Myocyte (in vitro differentiated cells): ENCODE data around the gene FAM200A. TPM values are rescaled to one million over a fixed set of nuclear protein-coding genes. Genes with fewer than 3 reads are reported as not detected.
A peak's percentile ranks its signal among the peaks of the same experiment; 100 is the strongest.
"Not testable (repeated sequence)": the region's sequence is repeated elsewhere in the genome, so short reads cannot be mapped to it uniquely, and the experiment has no call there.

Experiments
- DNase-seq: peaks from one replicate; pipeline ENCODE4 v3.0.0-alpha.2; 2012; ENCODE audit warnings: low read depth
- polyA plus RNA-seq: library from polyadenylated mRNA; unstranded; fragments of >200 nt; gene quantifications from one replicate; pipeline ENCODE4 v1.2.1, GENCODE V29; 2012; ENCODE audit warnings: missing spikeins
- total RNA-seq: library from RNA; depleted of rRNA; stranded (reverse); fragments of >200 nt; gene quantifications from 2 replicates; pipeline ENCODE4 v1.2.3, GENCODE V29; 2014

FAM200A gene
- 14.1 and 15.6 TPM in 2 replicates for total RNA-seq
- polyA plus RNA-seq = 5.6 TPM

DNA sequence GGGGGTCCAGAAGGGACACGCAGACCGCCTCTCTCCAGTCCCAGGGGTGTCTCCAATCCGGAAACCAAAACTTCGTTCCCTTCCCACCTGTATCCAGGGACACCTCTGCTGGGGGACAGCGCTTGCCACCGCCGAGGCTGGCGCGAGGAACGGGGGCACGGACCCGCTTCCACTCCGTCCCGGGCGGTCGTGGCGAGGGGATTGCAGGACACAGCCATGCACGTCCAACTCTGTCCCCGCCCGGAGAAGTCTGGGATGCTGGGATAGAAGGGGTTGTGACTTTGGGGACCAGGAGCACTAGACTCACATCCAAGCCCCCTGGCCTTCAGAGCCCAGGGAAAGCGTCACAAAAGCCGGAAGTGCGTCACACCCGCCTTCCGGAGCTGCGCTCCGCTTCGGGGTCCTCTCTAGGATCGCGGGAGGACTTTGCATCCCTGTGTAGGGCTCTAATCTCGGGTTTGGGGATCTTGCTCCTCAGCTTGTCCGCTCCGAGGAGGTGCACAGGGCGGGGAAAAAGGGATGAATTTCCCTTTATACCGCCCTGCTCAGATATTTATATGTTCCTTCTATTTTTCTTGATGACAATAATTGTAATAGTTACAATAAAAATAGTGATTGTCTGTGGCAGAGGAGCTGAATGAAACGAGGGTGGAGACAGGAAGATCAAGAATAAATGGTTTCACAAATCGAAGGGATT is at the start of gene FAM200A:
Gene FAM200A (minus strand): TSS at position 348 of the 697 bp plus-strand sequence. CDS start 3,707 bp downstream, outside the sequence.
- peak; percentile 98 for DNase-seq

- DNase-seq = no peak
These were observed 47.9 kb upstream of the FAM200A start for GRCh38 chr7:99599836-99600235.

GRCh38 chr7:99597762-99598501 is 46.0 kb upstream of the FAM200A start, which contains the start of gene TMEM225B:
Gene TMEM225B, plus strand, starts transcription at chr7:99598267. Its CDS starts 6,122 bp downstream, at chr7:99604389.
- no peak for DNase-seq

GRCh38 chr7:99596408-99596955 is 44.6 kb upstream of the FAM200A start:
- DNase-seq = no peak

DNA sequence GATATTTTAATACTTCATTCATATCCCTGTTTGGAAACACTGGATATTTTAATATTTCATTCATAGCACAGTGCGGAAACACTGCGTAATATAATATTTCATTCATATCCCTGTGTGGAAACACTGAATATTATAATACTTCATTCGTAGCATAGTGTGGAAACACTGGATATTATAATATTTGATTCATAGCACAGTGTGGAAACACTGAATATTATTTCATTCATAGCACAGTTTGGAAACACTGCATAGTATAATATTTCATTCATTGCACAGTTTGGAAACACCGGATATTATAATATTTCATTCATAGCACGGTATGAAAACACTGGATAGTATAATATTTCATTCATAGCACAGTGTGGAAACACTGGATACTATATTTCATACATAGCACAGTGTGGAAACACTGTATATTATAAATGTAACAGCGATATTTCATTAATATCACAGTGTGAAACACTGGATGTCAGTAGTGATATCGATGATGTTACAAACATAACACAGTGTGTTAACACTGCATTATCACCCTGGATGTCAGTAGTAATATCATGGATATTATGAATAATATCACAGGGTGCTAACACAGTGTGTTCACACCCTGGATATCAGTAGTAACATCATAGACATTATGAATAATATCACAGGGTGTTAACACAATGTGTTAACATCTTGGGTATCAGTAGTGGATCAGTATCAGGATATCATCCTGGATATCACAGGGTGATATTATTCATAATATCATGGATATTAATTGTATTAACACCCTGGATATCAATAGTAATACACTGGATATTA is 43.2 kb upstream of the FAM200A start:
- no peak for DNase-seq

DNA sequence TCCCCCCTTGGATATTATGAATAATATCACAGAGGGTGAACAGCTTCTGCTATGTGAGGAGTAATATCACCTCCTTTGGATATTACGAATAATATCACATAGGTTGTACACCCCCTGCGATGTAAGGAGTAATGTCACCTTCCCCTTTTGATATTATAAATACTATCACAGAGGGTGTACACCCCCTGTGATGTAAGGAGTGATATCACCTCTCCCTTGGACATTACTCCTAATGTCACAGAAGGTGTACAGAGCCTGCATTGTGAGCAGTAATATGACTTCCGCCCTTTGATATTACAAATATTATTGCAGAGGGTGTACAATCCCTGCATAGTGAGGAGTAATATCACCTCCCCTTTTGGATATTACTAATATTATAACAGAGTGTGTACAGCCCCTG is 37.0 kb upstream of the FAM200A start:
- no peak for DNase-seq

- not testable (repeated sequence) for DNase-seq
These were observed 28.9 kb upstream of the FAM200A start for GRCh38 chr7:99580778-99581332.

DNA sequence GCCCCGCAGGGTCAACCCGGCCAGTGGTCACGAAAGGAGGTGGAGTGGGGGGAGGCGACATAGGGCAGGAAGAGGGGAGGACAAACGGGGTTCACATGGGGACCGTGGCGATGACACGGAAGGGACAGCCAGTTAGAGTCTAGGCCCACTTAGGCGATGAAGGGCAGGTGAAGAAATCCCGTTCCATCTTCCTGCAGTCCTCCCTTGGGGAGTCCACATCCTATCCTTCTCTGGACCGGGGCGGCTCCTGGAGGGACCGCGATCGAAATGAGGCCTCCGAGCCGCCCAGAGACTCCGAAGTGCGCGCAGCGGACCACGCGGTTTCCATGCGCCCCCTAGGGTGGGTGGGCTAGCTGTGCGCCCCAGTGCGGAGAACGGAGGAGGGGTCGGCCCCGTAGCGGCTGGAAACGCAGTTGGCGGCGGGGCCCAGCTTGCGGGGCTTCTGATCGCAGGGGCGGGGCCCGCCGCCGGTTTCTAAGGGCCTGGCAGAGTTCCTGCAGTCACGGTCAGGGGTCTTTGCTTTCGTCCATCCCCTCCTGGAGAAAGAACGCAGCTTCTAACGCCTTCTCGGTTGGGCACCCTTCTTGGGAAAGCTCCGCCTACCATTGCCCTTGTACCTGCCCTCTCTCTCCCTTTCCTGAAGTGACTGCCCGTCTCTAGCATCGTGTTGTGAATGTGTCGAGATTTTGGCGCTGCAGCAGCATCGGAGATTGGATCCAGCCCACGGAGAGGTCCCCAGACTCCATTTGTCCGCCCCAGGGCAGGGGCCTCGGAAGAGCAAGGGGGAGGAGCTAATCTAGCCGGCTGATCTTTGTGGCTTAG is 28.3 kb upstream of the FAM200A start:
- DNase-seq = peak; percentile 64

DNA sequence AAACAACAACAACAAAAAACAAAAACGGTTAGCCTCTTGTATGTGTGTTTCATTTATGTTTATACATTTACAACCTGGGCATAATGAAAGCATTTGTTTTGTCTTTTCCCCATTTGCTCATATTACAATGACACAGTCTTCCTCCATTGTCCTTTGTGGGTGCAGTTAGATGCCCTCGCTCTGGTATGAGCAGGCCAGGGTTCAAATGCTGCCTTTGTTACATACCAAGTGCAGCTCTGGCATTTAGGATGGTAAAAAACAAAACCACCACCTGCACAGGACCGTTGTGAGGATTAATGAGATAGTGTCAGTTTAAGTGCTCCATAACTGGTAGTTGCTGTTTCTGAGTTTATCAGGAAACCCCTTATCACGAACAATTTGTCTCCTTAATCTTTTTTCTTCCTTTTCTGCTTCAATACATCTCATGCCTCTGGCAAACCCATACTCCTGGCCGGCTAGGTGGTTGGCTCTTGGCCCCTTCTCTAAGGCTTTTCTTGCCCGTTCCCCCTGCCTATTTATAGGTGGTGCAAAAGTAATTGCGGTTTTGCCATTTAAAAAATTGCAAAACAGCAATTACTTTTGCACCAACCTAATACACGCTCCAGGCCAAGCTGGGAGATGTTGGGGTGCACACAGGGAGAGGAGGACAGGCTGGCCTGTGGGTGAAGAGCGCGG is 27.5 kb upstream of the FAM200A start:
- DNase-seq = no peak

DNA sequence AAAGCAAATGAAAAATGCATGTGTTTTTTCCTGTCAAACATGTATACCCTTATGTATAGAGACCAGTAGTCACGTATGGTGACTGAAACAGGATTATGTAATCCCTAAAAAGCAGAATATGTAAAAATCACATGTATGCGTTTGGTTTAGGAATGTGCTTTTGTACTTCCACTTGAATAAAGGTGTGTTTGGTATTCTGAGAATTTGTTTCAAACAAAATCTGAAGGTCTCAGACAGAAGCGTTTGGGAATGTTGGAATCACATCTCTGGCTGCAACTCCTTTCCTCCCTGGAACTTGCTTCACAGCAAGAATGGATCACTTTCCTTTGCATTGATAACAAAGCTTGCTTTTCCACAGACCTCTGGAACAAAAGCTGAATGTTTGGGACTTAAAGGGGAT is 24.3 kb upstream of the FAM200A start:
- DNase-seq = no peak

DNA sequence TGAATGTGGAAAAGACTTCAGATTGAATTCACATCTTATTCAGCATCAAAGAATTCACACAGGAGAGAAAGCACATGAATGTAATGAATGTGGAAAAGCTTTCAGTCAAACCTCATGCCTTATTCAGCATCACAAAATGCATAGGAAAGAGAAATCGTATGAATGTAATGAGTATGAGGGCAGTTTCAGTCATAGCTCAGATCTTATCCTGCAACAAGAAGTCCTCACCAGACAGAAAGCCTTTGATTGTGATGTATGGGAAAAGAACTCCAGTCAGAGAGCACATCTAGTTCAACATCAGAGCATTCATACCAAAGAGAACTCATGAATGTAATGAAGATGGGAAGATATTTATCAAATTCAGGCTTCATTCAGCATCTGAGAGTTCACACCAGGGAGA is 21.3 kb upstream of the FAM200A start:
- no peak for DNase-seq

- no peak for DNase-seq
These were observed 19.9 kb upstream of the FAM200A start for GRCh38 chr7:99571768-99572167.

- DNase-seq = not testable (repeated sequence)
These were observed 16.9 kb upstream of the FAM200A start for GRCh38 chr7:99568770-99569169.

- DNase-seq = peak; percentile 83
These were observed 11.7 kb upstream of the FAM200A start for GRCh38 chr7:99563650-99564049.

GRCh38 chr7:99562832-99563231 is 10.9 kb upstream of the FAM200A start:
- peak; percentile 96 for DNase-seq

DNA sequence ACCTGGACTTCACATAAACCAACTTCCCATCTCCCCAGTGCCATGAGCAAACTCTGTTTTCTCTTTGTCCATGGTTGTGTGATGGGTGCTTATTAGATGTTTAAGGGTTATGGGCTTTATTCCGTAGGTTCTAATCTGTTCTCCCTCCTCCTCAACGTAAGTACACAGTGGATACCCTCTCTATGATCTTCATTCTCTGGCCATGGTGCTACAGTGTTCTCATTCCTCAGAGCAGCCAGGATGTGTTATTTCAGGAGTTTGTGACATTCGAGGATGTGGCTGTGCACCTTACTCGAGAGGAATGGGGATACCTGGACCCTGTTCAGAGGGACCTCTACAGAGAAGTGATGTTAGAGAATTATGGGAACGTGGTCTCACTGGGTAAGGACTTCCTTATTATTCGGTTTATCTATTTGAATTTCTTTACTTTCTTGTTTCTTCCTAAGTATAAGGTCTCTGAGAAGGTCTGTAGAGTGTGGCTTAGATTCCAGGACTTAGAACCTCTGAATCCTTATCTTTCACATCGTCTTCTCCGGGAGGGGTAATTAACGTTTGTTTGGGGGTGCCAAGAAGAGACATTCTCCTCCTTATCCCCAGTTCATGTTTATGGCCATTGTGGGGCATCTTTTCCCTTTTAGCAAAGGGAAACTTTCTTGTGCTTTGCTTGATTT is 10.3 kb upstream of the FAM200A start:
- DNase-seq = no peak

- no peak for DNase-seq
These were observed 9.8 kb upstream of the FAM200A start for GRCh38 chr7:99561737-99562051.

GRCh38 chr7:99560834-99561736 is 9.2 kb upstream of the FAM200A start:
- peak; percentile 76 for DNase-seq
